Activated CD4-positive, alpha-beta T cell treated with anti-CD3 and anti-CD28 coated beads, Interleukin-2, amount 50 U/mL, for 4 hours (primary cell): Measurements from ENCODE around the gene RGS6.
"Not testable (repeated sequence)": the region's sequence is repeated elsewhere in the genome, so short reads cannot be mapped to it uniquely, and the experiment has no call there.

Experiments
- DNase-seq, 2 experiments: peaks; one replicate each; pipeline ENCODE4 v3.0.0-alpha.2; 2020

Gene RGS6

GRCh38 chr14:72463291-72463866 lies 531.1 kb downstream of the RGS6 start:
- DNase-seq = no peak

- no peak for DNase-seq
Observed at GRCh38 chr14:72464226-72464625, 532.0 kb downstream of the RGS6 start.

- no peak for DNase-seq
Observed at GRCh38 chr14:72466325-72466724, 534.1 kb downstream of the RGS6 start.

- DNase-seq = no peak
Observed at GRCh38 chr14:72471346-72471745, 539.1 kb downstream of the RGS6 start.

GRCh38 chr14:72472845-72473244 lies 540.6 kb downstream of the RGS6 start:
- no peak for DNase-seq

GRCh38 chr14:72476657-72477499 lies 544.6 kb downstream of the RGS6 start:
- peak; percentile 49 to 62 for DNase-seq

GRCh38 chr14:72477578-72477977 lies 545.3 kb downstream of the RGS6 start:
- DNase-seq = not testable (repeated sequence)

GRCh38 chr14:72478471-72478893 lies 546.3 kb downstream of the RGS6 start:
- no peak for DNase-seq

- DNase-seq = no peak
Observed at GRCh38 chr14:72479461-72479931, 547.3 kb downstream of the RGS6 start.

GRCh38 chr14:72480464-72481243 lies 548.4 kb downstream of the RGS6 start:
- no peak for DNase-seq

GRCh38 chr14:72483311-72483710 lies 551.1 kb downstream of the RGS6 start:
- no peak for DNase-seq

- no peak for DNase-seq
Observed at GRCh38 chr14:72485695-72486094, 553.5 kb downstream of the RGS6 start.

- DNase-seq = no peak
Observed at GRCh38 chr14:72488514-72488913, 556.3 kb downstream of the RGS6 start.

- no peak for DNase-seq
Observed at GRCh38 chr14:72492196-72492595, 560.0 kb downstream of the RGS6 start.

GRCh38 chr14:72495668-72496067 lies 563.4 kb downstream of the RGS6 start:
- DNase-seq = no peak

- DNase-seq = no peak
Observed at GRCh38 chr14:72498646-72499045, 566.4 kb downstream of the RGS6 start.

GRCh38 chr14:72499746-72500145 lies 567.5 kb downstream of the RGS6 start:
- DNase-seq = no peak

GRCh38 chr14:72500234-72500838 lies 568.1 kb downstream of the RGS6 start:
- no peak for DNase-seq

GRCh38 chr14:72501439-72501838 lies 569.2 kb downstream of the RGS6 start:
- DNase-seq = no peak

GRCh38 chr14:72503271-72503670 lies 571.0 kb downstream of the RGS6 start:
- DNase-seq = no peak

GRCh38 chr14:72503696-72504368 lies 571.6 kb downstream of the RGS6 start:
- no peak for DNase-seq

GRCh38 chr14:72510566-72510965 lies 578.3 kb downstream of the RGS6 start:
- no peak for DNase-seq

GRCh38 chr14:72512281-72512680 lies 580.1 kb downstream of the RGS6 start:
- DNase-seq = no peak
